GM19035 (cell line): Measurements from ENCODE around the gene DHFR2.
A peak's percentile ranks its signal among the peaks of the same experiment; 100 is the strongest.
"Not testable (repeated sequence)": the region's sequence is repeated elsewhere in the genome, so short reads cannot be mapped to it uniquely, and the experiment has no call there.

Source experiments
- ATAC-seq: cut with Tn5 transposase; IDR thresholded peaks from one replicate; pipeline ENCODE4 v1.9.1; 2021; ENCODE audit not compliant: unreplicated experiment

DHFR2 gene

GRCh38 chr3:94062513-94063404 is at the start of gene DHFR2, which contains the start of gene NSUN3:
Gene DHFR2 (minus strand): TSS chr3:94062916. CDS start chr3:94061511, 1,405 bp downstream.
Gene NSUN3 (plus strand): TSS chr3:94063061. CDS start chr3:94063127, 66 bp downstream.
- ATAC-seq = peak; percentile 94

- no peak for ATAC-seq
Measured at GRCh38 chr3:94110854-94111253, 48.1 kb upstream of the DHFR2 start.

- ATAC-seq = not testable (repeated sequence)
Measured at GRCh38 chr3:94110232-94110631, 47.5 kb upstream of the DHFR2 start.

- ATAC-seq = no peak
Measured at GRCh38 chr3:94106268-94106667, 43.6 kb upstream of the DHFR2 start.

- ATAC-seq = no peak
Measured at GRCh38 chr3:94101860-94102259, 39.1 kb upstream of the DHFR2 start.

- no peak for ATAC-seq
Measured at GRCh38 chr3:94099311-94099710, 36.6 kb upstream of the DHFR2 start.

- no peak for ATAC-seq
Measured at GRCh38 chr3:94098452-94098851, 35.7 kb upstream of the DHFR2 start.

- ATAC-seq = no peak
Measured at GRCh38 chr3:94095111-94095510, 32.4 kb upstream of the DHFR2 start.

GRCh38 chr3:94093151-94093550 is 30.4 kb upstream of the DHFR2 start:
- ATAC-seq = no peak

GRCh38 chr3:94092086-94092485 is 29.4 kb upstream of the DHFR2 start:
- ATAC-seq = no peak

GRCh38 chr3:94089126-94089525 is 26.4 kb upstream of the DHFR2 start:
- no peak for ATAC-seq

GRCh38 chr3:94083261-94083660 is 20.5 kb upstream of the DHFR2 start:
- ATAC-seq = no peak

- no peak for ATAC-seq
Measured at GRCh38 chr3:94082391-94082937, 19.7 kb upstream of the DHFR2 start.

GRCh38 chr3:94081884-94082283 is 19.2 kb upstream of the DHFR2 start:
- no peak for ATAC-seq

- not testable (repeated sequence) for ATAC-seq
Measured at GRCh38 chr3:94080552-94080951, 17.8 kb upstream of the DHFR2 start.

- ATAC-seq = no peak
Measured at GRCh38 chr3:94076055-94076454, 13.3 kb upstream of the DHFR2 start.

- ATAC-seq = peak; percentile 65
Measured at GRCh38 chr3:94071713-94072284, 9.1 kb upstream of the DHFR2 start.

- peak; percentile 82 for ATAC-seq
Measured at GRCh38 chr3:94070341-94070911, 7.7 kb upstream of the DHFR2 start.

- ATAC-seq = no peak
Measured at GRCh38 chr3:94069194-94069813, 6.6 kb upstream of the DHFR2 start.

- no peak for ATAC-seq
Measured at GRCh38 chr3:94066506-94067500, 4.1 kb upstream of the DHFR2 start.
